ENCODE results near the gene POLR2M. TPM values are rescaled to one million over a fixed set of nuclear protein-coding genes. Genes with fewer than 3 reads are reported as not detected.

The POLR2M gene
- total RNA-seq, 2 donors from 2014 or later, result 61.7 to 75.9 TPM

DNA sequence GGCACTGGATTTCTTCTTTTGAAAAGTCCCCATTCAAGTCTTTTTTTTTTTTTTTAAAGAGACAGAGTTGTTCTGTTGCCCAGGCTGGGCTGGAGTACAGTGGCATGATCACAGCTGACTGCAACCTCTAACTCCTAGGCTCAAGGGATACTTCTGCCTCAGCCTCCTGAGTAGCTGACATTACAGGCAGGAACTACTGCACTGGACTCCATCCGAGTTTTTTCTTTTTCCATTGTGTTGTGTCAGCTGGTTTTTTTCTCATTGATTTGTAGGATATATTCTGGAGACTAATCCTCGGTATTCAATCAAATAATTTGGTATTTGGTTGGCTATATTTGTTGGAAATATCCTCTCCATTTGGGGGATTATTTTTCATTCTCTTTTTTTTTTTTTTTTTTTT lies 11.8 kb downstream of the POLR2M start:
- peaks cover 11% of the 10 kb centered on the region for H3K36me3 ChIP-seq
- intact Hi-C loops (cut with DNase I), result no loop called here
- DNase-seq, result no peak
- no peaks in the 10 kb centered on the region for H3K27me3 ChIP-seq
- no peak overlapping the region for H3K27ac ChIP-seq
- TF ChIP-seq, protein P1, sequence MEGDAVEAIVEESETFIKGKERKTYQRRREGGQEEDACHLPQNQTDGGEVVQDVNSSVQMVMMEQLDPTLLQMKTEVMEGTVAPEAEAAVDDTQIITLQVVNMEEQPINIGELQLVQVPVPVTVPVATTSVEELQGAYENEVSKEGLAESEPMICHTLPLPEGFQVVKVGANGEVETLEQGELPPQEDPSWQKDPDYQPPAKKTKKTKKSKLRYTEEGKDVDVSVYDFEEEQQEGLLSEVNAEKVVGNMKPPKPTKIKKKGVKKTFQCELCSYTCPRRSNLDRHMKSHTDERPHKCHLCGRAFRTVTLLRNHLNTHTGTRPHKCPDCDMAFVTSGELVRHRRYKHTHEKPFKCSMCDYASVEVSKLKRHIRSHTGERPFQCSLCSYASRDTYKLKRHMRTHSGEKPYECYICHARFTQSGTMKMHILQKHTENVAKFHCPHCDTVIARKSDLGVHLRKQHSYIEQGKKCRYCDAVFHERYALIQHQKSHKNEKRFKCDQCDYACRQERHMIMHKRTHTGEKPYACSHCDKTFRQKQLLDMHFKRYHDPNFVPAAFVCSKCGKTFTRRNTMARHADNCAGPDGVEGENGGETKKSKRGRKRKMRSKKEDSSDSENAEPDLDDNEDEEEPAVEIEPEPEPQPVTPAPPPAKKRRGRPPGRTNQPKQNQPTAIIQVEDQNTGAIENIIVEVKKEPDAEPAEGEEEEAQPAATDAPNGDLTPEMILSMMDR (IDR thresholded peaks at IDR 0.05), result no peak
- H3K4me1 ChIP-seq, result no peaks in the 10 kb centered on the region
- no peak overlapping the region for H3K4me3 ChIP-seq
- H3K9ac ChIP-seq (ENCODE audit: low read depth in 2 of 2, low read length in 2 of 2), result no peak overlapping the region
- no peaks in the 10 kb centered on the region for H3K9me3 ChIP-seq

GRCh38 chr15:57720867-57721266 lies 14.4 kb downstream of the POLR2M start:
- no peak for DNase-seq
- Histone ChIP-seq H3K4me1 (no peaks in the 10 kb centered on the region), H3K4me3 (no peak overlapping the region), H3K36me3 (no peaks in the 10 kb centered on the region), H3K9ac (ENCODE audit: low read depth in 2 of 2, low read length in 2 of 2) (no peak overlapping the region), H3K27ac (no peak overlapping the region), H3K27me3 (no peaks in the 10 kb centered on the region), H3K9me3 (no peaks in the 10 kb centered on the region)
- intact Hi-C loops (cut with DNase I), result no loop called here
- TF ChIP-seq, protein P1 (IDR thresholded peaks at IDR 0.05), result no peak

DNA sequence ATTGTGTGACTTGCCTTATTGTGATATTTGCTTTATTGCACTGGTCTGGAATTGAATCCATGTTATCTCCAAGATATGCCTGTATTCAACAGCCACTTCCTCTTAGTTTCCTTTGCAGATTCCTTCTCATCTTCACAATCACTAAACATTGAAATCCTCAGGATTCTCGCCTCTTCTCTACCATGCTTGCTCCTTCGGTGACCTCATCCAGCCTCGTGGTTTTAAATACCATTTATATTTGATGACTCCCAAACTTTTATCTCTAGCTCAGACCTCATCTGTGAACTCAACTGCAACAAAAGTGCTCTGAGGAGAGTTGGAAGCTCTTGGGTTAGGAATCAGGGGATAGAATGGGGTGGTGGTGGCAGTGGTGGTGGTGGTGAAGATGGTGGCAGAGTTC lies 19.9 kb downstream of the POLR2M start:
- H3K36me3 ChIP-seq, result no peaks in the 10 kb centered on the region
- H3K9me3 ChIP-seq, result no peaks in the 10 kb centered on the region
- DNase-seq, result no peak
- H3K27me3 ChIP-seq, result no peaks in the 10 kb centered on the region
- TF ChIP-seq, protein P1 (IDR thresholded peaks at IDR 0.05), result no peak
- H3K27ac ChIP-seq, result no peak overlapping the region
- H3K9ac ChIP-seq (ENCODE audit: low read depth in 2 of 2, low read length in 2 of 2), result no peak overlapping the region
- intact Hi-C loops (cut with DNase I), result no loop called here
- H3K4me3 ChIP-seq, result no peak overlapping the region
- H3K4me1 ChIP-seq, result no peaks in the 10 kb centered on the region

- Histone ChIP-seq H3K9ac (ENCODE audit: low read depth in 2 of 2, low read length in 2 of 2) (no peak overlapping the region), H3K27ac (no peak overlapping the region), H3K9me3 (no peaks in the 10 kb centered on the region), H3K4me1 (no peaks in the 10 kb centered on the region), H3K36me3 (no peaks in the 10 kb centered on the region), H3K27me3 (no peaks in the 10 kb centered on the region), H3K4me3 (no peak overlapping the region)
- intact Hi-C loops (cut with DNase I), result no loop called here
- no peak for DNase-seq
- TF ChIP-seq, protein P1 (IDR thresholded peaks at IDR 0.05), result no peak
Measured at GRCh38 chr15:57727031-57727430, 20.5 kb downstream of the POLR2M start.

DNA sequence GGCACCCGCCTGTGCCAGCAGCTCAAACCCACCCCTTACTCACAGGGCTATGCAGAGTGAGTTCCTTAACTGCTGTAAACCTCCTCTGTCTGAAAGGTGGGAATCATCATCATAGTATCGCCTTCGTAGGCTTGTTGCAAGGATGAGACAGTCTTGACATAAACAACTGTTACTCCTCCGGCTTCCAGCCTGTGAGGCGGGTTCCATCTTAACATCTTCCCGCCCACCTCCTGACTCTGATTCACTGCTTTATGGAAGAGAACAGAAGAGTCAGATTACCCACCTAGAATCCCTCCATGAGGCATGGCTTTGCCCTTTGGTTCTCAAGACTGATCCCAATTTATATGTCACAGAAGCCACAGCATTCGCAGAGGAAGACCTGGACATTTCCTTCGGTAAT lies 21.9 kb downstream of the POLR2M start:
- no peak overlapping the region for H3K9ac ChIP-seq (ENCODE audit: low read depth in 2 of 2, low read length in 2 of 2)
- peaks cover 5% of the 10 kb centered on the region for H3K4me1 ChIP-seq
- H3K4me3 ChIP-seq, result no peak overlapping the region
- H3K27me3 ChIP-seq, result no peaks in the 10 kb centered on the region
- H3K36me3 ChIP-seq, result no peaks in the 10 kb centered on the region
- no peak overlapping the region for H3K27ac ChIP-seq
- intact Hi-C loops (cut with DNase I), result no loop called here
- TF ChIP-seq, protein P1 (IDR thresholded peaks at IDR 0.05), result no peak
- H3K9me3 ChIP-seq, result no peaks in the 10 kb centered on the region
- DNase-seq, result no peak

DNA sequence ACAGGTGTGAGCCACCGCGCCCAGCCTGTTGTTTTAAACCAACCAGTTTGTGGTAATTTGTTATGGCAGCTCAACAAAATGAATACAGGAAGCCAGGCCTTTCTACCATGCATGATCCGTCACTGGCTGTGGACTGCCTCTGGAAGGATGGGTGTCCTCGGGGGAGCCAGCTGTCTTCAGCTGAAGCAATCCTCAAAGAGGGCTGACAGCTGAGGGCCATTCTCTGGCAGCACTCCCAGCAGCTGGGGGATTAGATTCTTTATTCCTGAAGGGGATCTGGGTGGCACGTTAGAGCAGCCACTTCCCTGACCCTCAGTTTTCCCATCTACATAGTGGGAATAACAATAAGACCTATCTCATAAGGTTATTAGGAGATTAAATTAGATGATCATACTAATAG lies 24.4 kb downstream of the POLR2M start:
- intact Hi-C loops (cut with DNase I), result loop anchor here (5.0 kb wide), 1 partner anchor 341 kb away; no protein-coding TSS in a partner anchor
- H3K27ac ChIP-seq, result no peak overlapping the region
- H3K9ac ChIP-seq (ENCODE audit: low read depth in 2 of 2, low read length in 2 of 2), result no peak overlapping the region
- H3K4me3 ChIP-seq, result no peak overlapping the region
- H3K27me3 ChIP-seq, result no peaks in the 10 kb centered on the region
- H3K4me1 ChIP-seq, result peaks cover 5% of the 10 kb centered on the region
- TF ChIP-seq, protein P1 (IDR thresholded peaks at IDR 0.05), result no peak
- no peaks in the 10 kb centered on the region for H3K9me3 ChIP-seq
- no peak for DNase-seq
- H3K36me3 ChIP-seq, result no peaks in the 10 kb centered on the region

Data from colonic mucosa (tissue), 4 donors.